Measurements from ENCODE around the gene THPO. TPM values are rescaled to one million over a fixed set of nuclear protein-coding genes. Genes with fewer than 3 reads are reported as not detected.

THPO gene
- total and polyA plus RNA-seq, 8 donors = 0.38 to 1.8 (median 0.93) TPM; not detected in 5

- intact Hi-C loops (cut with DNase I; ENCODE audit: low total_unique reads) = no loop called here
- 78 to 92% (median 87%) methylated on average over 6 to 8 of the region's 8 CpGs for WGBS, 5 donors
- Histone ChIP-seq H3K4me3 (no peak overlapping the region), H3K27ac (no peak overlapping the region), H3K4me1 (no peaks in the 10 kb centered on the region), H3K27me3 (no peaks in the 10 kb centered on the region), H3K9me3 (no peaks in the 10 kb centered on the region), H3K36me3 (no peaks in the 10 kb centered on the region)
- DNase-seq = no peak
- no peak for TF ChIP-seq CTCF (IDR thresholded peaks at IDR 0.05)
- no peak for TF ChIP-seq EP300 (IDR thresholded peaks at IDR 0.05)
- no peak for TF ChIP-seq POLR2AphosphoS5 (IDR thresholded peaks at IDR 0.05)
- no peak for TF ChIP-seq POLR2A (IDR thresholded peaks at IDR 0.05)
Observed at GRCh38 chr3:184409331-184409926, 31.4 kb upstream of the THPO start.

- TF ChIP-seq CTCF (IDR thresholded peaks at IDR 0.05) = no peak
- TF ChIP-seq POLR2AphosphoS5 (IDR thresholded peaks at IDR 0.05) = no peak
- no peak for TF ChIP-seq POLR2A (IDR thresholded peaks at IDR 0.05)
- TF ChIP-seq EP300 (IDR thresholded peaks at IDR 0.05) = no peak
- 75 to 83% (median 80%) methylated on average over 20 of the region's 20 CpGs for WGBS, 5 donors
- no peak overlapping the region for H3K27ac ChIP-seq
- no peaks in the 10 kb centered on the region for H3K9me3 ChIP-seq
- no peaks in the 10 kb centered on the region for H3K36me3 ChIP-seq
- intact Hi-C loops (cut with DNase I; ENCODE audit: low total_unique reads) = no loop called here
- H3K4me3 ChIP-seq = no peak overlapping the region
- peaks cover 0 to 11% (median 0%) of the 10 kb centered on the region in 3 donors for H3K27me3 ChIP-seq
- DNase-seq = no peak
- no peaks in the 10 kb centered on the region for H3K4me1 ChIP-seq
Observed at GRCh38 chr3:184405075-184406030, 27.3 kb upstream of the THPO start.

- DNase-seq = peak in 1 of 2 donors; percentile 77
- Histone ChIP-seq H3K4me1 (no peaks in the 10 kb centered on the region), H3K36me3 (no peaks in the 10 kb centered on the region), H3K27ac (no peak overlapping the region), H3K27me3 (peaks cover 0 to 11% (median 0%) of the 10 kb centered on the region in 3 donors), H3K9me3 (no peaks in the 10 kb centered on the region), H3K4me3 (no peak overlapping the region)
- WGBS, 5 donors = 16 to 32% (median 19%) methylated on average over 9 of the region's 9 CpGs
- TF ChIP-seq POLR2AphosphoS5 (IDR thresholded peaks at IDR 0.05) (no peak), CTCF (IDR thresholded peaks at IDR 0.05) (no peak), POLR2A (IDR thresholded peaks at IDR 0.05) (no peak), EP300 (IDR thresholded peaks at IDR 0.05) (no peak)
- intact Hi-C loops (cut with DNase I; ENCODE audit: low total_unique reads) = no loop called here
Observed at GRCh38 chr3:184399410-184399809, 21.4 kb upstream of the THPO start.

DNA sequence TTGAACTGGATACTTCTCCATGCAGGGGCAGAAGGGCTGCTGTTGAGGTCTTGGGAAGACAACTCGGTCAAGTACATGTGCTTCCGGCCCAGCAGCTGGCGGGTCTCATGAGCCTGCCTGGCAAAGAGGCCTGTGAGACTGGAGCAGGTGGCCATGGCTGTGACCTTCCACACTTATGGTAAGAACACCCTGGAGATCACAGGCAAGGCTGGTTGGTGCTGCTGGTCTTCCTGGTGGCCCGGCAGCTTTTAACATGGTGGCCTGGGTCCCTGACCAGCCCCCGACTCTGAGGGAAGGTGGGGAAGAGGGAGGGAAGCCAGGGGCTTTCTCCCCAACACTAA, 17.3 kb upstream of the THPO start:
- no peak for TF ChIP-seq CTCF (IDR thresholded peaks at IDR 0.05)
- no peak for TF ChIP-seq POLR2A (IDR thresholded peaks at IDR 0.05)
- TF ChIP-seq EP300 (IDR thresholded peaks at IDR 0.05) = no peak
- TF ChIP-seq POLR2AphosphoS5 (IDR thresholded peaks at IDR 0.05) = no peak
- H3K27me3 ChIP-seq = no peaks in the 10 kb centered on the region
- WGBS, 5 donors = 76 to 89% (median 81%) methylated on average over 5 of the region's 5 CpGs
- intact Hi-C loops (cut with DNase I; ENCODE audit: low total_unique reads) = no loop called here
- DNase-seq = no peak
- no peaks in the 10 kb centered on the region for H3K36me3 ChIP-seq
- H3K9me3 ChIP-seq = no peaks in the 10 kb centered on the region
- no peaks in the 10 kb centered on the region for H3K4me1 ChIP-seq
- H3K4me3 ChIP-seq = no peak overlapping the region
- H3K27ac ChIP-seq = no peak overlapping the region

Data from stomach (tissue), 9 donors.